ENCODE measurements around the gene MAPK1IP1L.

Gene MAPK1IP1L

GRCh38 chr14:55098561-55098898, 47.1 kb downstream of the MAPK1IP1L start:
- no peak for DNase-seq

DNA sequence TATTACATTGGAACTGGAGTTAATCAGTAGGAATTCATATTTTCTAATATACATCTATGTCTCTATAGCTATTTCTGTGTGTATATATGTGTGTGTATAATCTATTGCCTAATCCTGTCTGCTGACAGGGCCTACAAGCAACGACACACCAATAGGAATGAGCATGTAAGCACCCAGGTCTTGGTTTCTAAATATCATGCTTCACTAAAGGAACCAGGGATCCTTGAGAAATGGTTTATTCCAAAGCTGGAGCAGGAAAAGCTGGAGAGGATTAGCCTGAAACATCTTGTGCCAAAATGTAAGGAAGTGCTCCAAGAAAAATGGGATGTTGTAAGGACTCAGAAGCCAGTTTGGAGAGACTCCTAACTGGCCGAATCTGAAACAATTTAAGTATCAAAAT, 48.3 kb downstream of the MAPK1IP1L start:
- DNase-seq: no peak

DNA sequence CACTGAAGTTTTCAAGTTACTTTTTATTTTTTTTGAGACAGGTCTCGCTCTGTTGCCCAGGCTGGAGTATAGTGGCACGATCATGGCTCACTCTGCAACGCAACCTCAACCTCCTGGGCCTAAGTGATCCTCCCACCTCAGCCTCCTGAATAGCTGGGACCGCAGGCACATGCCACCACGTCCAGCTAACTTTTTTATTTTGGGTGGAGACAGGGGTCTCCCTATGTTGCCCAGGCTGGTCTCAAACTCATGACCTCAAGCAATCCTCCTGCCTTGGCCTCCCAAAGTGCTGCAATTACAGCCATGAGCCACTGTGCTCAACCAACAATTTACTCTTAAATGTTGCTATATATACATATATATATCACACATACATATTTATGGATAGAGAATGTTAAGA, 50.3 kb downstream of the MAPK1IP1L start:
- no peak for DNase-seq

DNA sequence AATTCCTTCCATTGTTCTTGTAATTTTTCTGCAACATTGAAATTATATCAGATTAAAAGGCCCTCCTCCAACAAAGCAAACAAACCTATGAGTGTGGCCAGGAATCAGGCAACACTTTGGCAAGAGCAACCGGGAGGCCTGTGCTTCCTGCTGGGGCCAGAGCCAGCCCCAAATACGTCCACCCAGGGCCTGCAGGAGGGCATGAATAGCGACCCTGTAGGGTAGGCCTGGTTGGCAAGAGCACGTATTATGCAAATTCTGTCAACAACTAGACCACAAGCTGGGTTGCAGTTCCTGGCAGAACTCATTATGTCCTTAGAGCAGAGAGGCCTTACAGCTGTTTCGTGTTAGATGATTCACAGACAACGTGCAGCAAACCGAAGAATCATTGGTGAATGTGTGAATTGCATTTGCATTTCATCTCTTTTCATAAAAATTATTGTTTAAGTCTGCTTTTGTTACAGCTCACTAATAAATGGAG, 50.7 kb downstream of the MAPK1IP1L start:
- peak; percentile 76 for DNase-seq

DNA sequence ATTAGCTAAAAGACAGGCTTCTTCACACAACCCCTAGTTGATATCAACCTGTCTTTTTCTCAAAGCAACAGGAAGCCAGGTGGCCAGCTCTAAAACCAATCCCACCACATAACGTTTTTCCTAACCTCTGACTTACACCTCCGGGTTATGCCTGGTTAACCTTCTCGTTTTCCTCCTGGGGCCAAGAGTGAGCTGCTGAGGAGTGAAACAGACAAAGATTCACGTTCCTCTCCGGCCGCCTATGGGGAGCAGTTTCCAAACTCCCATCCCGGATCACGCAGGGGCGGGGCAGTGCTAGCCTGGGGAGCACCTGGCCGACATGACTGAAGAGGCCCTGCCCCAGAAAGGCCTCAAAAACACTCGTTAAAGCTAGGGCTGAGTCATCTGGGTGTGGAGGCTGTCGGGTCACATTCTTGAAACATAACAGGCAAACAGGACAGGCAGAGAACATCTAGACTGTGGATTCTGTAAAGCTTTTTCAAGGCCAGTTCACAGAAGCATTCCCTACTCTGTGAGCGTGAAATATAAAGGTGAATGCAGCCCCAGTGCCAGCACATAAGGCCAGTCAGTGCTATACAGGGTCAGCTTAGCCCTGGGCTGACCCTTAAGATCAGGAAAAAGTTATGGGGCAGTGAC, 51.7 kb downstream of the MAPK1IP1L start:
- peak; percentile 72 for DNase-seq

DNA sequence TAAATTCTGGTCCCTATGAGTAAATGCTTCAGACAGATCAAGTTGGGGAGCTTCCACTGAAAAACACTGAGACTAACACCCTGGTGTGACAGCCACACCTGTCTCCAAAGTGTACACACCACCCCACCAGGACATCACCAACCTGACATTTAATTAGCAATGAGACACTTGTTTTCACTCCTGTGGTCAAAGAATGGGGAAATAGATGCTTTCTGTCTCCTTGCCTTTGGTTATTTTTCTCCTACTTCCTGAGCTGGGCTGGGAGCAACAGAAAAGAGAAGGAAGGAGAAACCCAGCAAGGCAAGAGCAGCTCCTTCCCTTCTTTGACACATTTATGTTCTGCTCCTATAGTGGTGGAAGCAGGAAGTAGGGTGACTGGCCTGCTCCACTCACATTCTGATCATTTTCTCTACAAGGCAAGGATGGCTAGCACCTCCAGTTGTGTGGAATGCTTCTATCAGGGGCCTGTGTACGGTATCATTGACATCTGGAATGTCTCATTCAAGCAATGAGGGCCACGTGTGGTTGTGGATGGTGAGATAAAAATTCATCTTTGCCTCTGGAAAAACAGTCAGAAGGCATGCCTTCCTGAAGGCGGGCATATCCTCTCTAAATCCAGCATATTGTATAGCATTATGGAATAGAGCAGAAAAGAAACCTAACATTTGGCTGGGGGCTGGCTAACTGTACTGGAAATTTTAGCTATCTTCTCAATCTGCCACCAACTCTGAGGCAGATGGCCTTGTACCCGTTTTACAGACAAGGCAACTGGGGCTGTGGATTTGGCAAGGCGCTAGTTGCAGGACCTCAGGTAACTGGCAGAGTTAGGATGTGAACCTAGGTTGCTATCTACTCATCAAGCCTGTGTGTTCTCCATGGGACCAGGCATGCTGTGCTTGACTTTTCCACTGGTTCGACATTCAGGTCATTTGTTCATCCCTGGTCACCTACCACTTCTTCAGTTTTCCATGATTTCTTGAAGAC, 52.8 kb downstream of the MAPK1IP1L start:
- no peak for DNase-seq

GRCh38 chr14:55105991-55106390, 54.5 kb downstream of the MAPK1IP1L start:
- no peak for DNase-seq

- peak; percentile 63 for DNase-seq
Measured at GRCh38 chr14:55107766-55108554, 56.5 kb downstream of the MAPK1IP1L start.

DNA sequence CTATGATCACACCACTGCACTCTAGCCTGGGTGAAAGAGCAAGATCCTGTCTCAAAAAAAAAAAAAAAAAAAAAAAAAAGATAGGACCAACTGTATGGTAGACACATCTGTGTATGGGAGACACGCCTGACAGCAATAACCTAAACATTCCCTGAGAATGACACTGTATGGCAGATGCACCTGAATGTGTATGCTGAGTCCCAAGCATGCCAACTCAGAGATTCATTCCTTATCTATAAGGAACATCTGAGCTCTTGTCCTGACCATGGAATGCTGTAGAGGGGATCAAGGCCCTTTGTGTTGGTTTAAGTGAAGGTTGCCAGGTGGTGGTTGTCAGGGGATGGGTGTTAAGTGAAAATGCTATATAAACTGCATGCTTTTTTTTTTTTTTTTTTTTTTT, 58.4 kb downstream of the MAPK1IP1L start:
- DNase-seq: no peak

- DNase-seq: no peak
Measured at GRCh38 chr14:55111122-55111708, 59.8 kb downstream of the MAPK1IP1L start.

DNA sequence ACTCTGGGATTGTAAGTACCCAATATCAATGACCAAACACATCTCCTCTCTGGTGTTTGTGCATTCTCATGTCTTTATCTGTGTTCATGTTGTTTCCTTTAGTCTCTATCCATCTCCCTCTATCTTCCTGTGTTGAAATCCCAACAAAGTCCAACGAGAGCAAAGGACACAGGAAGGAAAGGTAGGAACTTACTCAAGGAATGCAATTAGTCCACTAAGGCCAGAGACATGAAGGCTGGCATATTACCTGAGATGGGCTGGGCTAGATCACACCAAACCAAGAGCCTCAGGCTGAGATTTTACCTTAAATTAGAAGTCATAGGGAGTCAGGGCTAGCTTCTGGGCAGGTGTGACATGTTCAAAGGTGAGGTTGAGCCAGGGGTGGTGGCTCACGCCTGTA, 63.3 kb downstream of the MAPK1IP1L start:
- DNase-seq: no peak

DNA sequence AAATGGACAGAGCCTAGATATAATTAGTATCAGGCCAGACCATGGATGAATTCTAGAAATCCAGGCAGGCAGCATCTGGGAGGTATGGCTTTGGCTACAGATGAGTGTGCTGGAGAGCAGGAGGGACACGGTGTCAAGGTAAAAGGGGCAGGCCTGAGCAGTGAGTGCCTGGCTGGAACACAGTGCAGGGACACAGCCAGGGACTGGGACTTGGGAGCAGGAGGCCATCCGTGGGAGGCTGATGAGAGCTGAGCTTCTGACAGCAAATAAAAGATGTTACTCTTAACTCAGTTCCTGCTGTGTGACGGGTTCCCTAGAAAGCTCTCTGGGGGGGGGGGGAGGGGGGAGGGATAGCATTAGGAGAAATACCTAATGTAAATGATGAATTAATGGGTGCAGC, 64.0 kb downstream of the MAPK1IP1L start:
- no peak for DNase-seq

GRCh38 chr14:55115861-55116245, 64.4 kb downstream of the MAPK1IP1L start:
- no peak for DNase-seq

DNA sequence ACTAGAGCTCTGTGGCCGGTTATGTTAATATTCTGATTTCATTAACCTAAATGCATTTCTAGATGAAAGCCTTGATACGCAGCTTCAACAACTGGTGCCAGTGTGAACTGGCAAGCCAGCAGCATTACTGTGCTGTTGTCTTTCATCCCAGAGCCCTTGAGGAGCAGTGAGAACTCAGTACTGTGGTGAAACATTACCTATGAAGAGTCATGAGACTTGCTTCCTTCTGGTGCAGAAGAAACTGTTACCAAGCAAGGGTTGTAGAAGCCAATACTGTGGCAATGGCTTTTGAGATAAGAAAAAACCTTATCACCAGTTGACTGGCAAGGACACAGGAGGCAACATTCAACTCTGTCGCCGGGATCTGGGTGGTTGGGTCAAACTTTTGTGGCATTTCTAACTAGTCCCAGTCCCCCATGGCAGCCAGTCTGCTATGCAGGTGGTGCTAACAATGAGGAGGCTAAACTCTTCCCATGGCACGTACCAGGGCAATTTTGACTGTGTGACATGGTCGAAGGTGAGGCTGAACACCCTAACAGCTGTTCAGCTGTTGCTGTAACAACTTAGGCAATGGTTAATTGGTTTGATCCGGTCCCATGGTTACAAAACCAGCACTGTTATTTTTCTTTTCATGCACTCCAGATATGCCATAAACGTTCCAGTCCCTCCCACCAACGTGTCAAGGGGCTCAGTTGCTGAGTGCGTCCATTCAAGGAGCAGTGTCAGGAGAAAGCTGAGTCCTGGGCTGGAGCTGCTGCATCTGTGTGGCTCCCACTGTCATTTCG, 65.0 kb downstream of the MAPK1IP1L start:
- DNase-seq: no peak

GRCh38 chr14:55117803-55118441, 66.5 kb downstream of the MAPK1IP1L start:
- no peak for DNase-seq

- DNase-seq: no peak
Measured at GRCh38 chr14:55118761-55119160, 67.3 kb downstream of the MAPK1IP1L start.
